GM21717 (cell line): ENCODE measurements around the gene JUP.

Experiments
- ATAC-seq: cut with Tn5 transposase; IDR thresholded peaks from one replicate; pipeline ENCODE4 v1.9.1; 2021; ENCODE audit warnings: mild to moderate bottlenecking, moderate library complexity; ENCODE audit not compliant: unreplicated experiment

The JUP gene

GRCh38 chr17:41724476-41725050, 61.9 kb downstream of the JUP start:
- ATAC-seq = no peak

- ATAC-seq = no peak
Observed at GRCh38 chr17:41723801-41724475, 62.6 kb downstream of the JUP start.

- ATAC-seq = no peak
Observed at GRCh38 chr17:41722231-41722630, 64.3 kb downstream of the JUP start.

GRCh38 chr17:41718287-41718645, 68.2 kb downstream of the JUP start:
- no peak for ATAC-seq

GRCh38 chr17:41717408-41718286, 68.9 kb downstream of the JUP start:
- ATAC-seq = no peak

GRCh38 chr17:41711669-41712400, 74.7 kb downstream of the JUP start, which contains the start of gene GAST:
GAST (plus strand) TSS chr17:41712331; CDS start chr17:41715437, 3,106 bp downstream.
- no peak for ATAC-seq

GRCh38 chr17:41710472-41711090, 75.9 kb downstream of the JUP start:
- ATAC-seq = no peak

- ATAC-seq = no peak
Observed at GRCh38 chr17:41707803-41708669, 78.5 kb downstream of the JUP start.

GRCh38 chr17:41705271-41705991, 81.1 kb downstream of the JUP start:
- ATAC-seq = no peak
